ENCODE measurements around the gene TMEM59L. TPM values are rescaled to one million over a fixed set of nuclear protein-coding genes. Genes with fewer than 3 reads are reported as not detected.

The TMEM59L gene
- total RNA-seq, 6 experiments from 2014 or later, result 0.31 to 0.43 TPM; not detected in 4

- 19% methylated on average over 8 of the region's 32 CpGs for WGBS (ENCODE audit: insufficient coverage, low coverage, low lambda C conversion rate, missing lambda C conversion rate)
- peaks cover 0 to 29% of the 10 kb centered on the region in 2 donors for H3K27me3 ChIP-seq
- DNase-seq, result no peak
- ATAC-seq, result peak in 3 of 4 donors; percentile 17 to 35 (median 19)
- H3K36me3 ChIP-seq, result no peaks in the 10 kb centered on the region
- H3K9me3 ChIP-seq, result no peaks in the 10 kb centered on the region
- intact Hi-C loops (cut with DNase I), result no loop called here
- no peak overlapping the region for H3K4me3 ChIP-seq
- peaks cover 0 to 4% (median 0%) of the 10 kb centered on the region in 4 donors for H3K4me1 ChIP-seq
- TF ChIP-seq POLR2A (IDR thresholded peaks at IDR 0.05), result no peak
- no peak for TF ChIP-seq CTCF (IDR thresholded peaks at IDR 0.05)
- H3K27ac ChIP-seq, result no peak overlapping the region
Observed at GRCh38 chr19:18603255-18603957, 9.3 kb upstream of the TMEM59L start.

- WGBS (ENCODE audit: insufficient coverage, low coverage, low lambda C conversion rate, missing lambda C conversion rate), result 13% methylated on average over 9 of the region's 26 CpGs
- intact Hi-C loops (cut with DNase I), result no loop called here
- peaks cover 0 to 4% (median 0%) of the 10 kb centered on the region in 4 donors for H3K4me1 ChIP-seq
- H3K27ac ChIP-seq, result no peak overlapping the region
- no peaks in the 10 kb centered on the region for H3K9me3 ChIP-seq
- peaks cover 0 to 29% of the 10 kb centered on the region in 2 donors for H3K27me3 ChIP-seq
- no peak overlapping the region for H3K4me3 ChIP-seq
- TF ChIP-seq POLR2A (IDR thresholded peaks at IDR 0.05) (no peak), CTCF (IDR thresholded peaks at IDR 0.05) (no peak)
- H3K36me3 ChIP-seq, result no peaks in the 10 kb centered on the region
- ATAC-seq (no peak), DNase-seq (no peak)
Observed at GRCh38 chr19:18603958-18604819, 8.5 kb upstream of the TMEM59L start.

- intact Hi-C loops (cut with DNase I), result no loop called here
- ATAC-seq, result no peak
- Histone ChIP-seq H3K9me3 (no peaks in the 10 kb centered on the region), H3K27me3 (peaks cover 0 to 29% of the 10 kb centered on the region in 2 donors), H3K27ac (no peak overlapping the region), H3K36me3 (no peaks in the 10 kb centered on the region), H3K4me3 (no peak overlapping the region), H3K4me1 (peaks cover 0 to 4% (median 0%) of the 10 kb centered on the region in 4 donors)
- WGBS (ENCODE audit: insufficient coverage, low coverage, low lambda C conversion rate, missing lambda C conversion rate), result 3% methylated on average over 5 of the region's 10 CpGs
- no peak for TF ChIP-seq CTCF (IDR thresholded peaks at IDR 0.05)
- no peak for TF ChIP-seq POLR2A (IDR thresholded peaks at IDR 0.05)
- DNase-seq, result no peak
Observed at GRCh38 chr19:18604820-18605159, 7.9 kb upstream of the TMEM59L start.

- Histone ChIP-seq H3K9me3 (no peaks in the 10 kb centered on the region), H3K27me3 (peaks cover 0 to 30% of the 10 kb centered on the region in 2 donors), H3K4me1 (peaks cover 0 to 4% (median 0%) of the 10 kb centered on the region in 4 donors), H3K4me3 (no peak overlapping the region), H3K27ac (no peak overlapping the region), H3K36me3 (no peaks in the 10 kb centered on the region)
- ATAC-seq, result peak in 1 of 4 donors; percentile 7
- TF ChIP-seq CTCF (IDR thresholded peaks at IDR 0.05), result no peak
- no peak for TF ChIP-seq POLR2A (IDR thresholded peaks at IDR 0.05)
- no peak for DNase-seq
- intact Hi-C loops (cut with DNase I), result no loop called here
- WGBS (ENCODE audit: insufficient coverage, low coverage, low lambda C conversion rate, missing lambda C conversion rate), result 6% methylated on average over 8 of the region's 17 CpGs
Observed at GRCh38 chr19:18605196-18605545, 7.5 kb upstream of the TMEM59L start.
